Stomach (tissue), 4 donors: ENCODE results near the gene PRKCZ.

Experiments used
- EP300 ChIP-seq: sonication (generic); formaldehyde crosslinking; IDR thresholded peaks from one replicate; pipeline ENCODE4 v1.6.1; 2017; ENCODE audit warnings: antibody characterized with exemption
- TF ChIP-seq, protein P1 (sequence below), 7 experiments: fragments of 450-650 bp in 4 of 7; fragments of 200-600 bp in 3 of 7; sonication (generic) in 3 of 7; IDR thresholded peaks; one replicate each; pipeline ENCODE4 v1.5.1; 2016 to 2019; ENCODE audit warnings: antibody characterized with exemption in 7 of 7, control low read depth in 2 of 7, mild to moderate bottlenecking in 1 of 7

- TF ChIP-seq, protein P1, sequence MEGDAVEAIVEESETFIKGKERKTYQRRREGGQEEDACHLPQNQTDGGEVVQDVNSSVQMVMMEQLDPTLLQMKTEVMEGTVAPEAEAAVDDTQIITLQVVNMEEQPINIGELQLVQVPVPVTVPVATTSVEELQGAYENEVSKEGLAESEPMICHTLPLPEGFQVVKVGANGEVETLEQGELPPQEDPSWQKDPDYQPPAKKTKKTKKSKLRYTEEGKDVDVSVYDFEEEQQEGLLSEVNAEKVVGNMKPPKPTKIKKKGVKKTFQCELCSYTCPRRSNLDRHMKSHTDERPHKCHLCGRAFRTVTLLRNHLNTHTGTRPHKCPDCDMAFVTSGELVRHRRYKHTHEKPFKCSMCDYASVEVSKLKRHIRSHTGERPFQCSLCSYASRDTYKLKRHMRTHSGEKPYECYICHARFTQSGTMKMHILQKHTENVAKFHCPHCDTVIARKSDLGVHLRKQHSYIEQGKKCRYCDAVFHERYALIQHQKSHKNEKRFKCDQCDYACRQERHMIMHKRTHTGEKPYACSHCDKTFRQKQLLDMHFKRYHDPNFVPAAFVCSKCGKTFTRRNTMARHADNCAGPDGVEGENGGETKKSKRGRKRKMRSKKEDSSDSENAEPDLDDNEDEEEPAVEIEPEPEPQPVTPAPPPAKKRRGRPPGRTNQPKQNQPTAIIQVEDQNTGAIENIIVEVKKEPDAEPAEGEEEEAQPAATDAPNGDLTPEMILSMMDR (IDR thresholded peaks at IDR 0.05) = no peak
- no peak for TF ChIP-seq EP300
Observed at GRCh38 chr1:2193514-2194281, 143.5 kb downstream of the PRKCZ start.
